GM12874 (cell line): ENCODE data around the gene ZSCAN21.

ENCODE experiments used
- CTCF ChIP-seq: IDR thresholded peaks from 2 replicates; pipeline ENCODE4 v1.5.1; 2011; ENCODE audit warnings: low read depth, mild to moderate bottlenecking, control low read depth, low read length, moderate library complexity; ENCODE audit not compliant: insufficient read depth

ZSCAN21 gene

GRCh38 chr7:100107125-100107737 is 57.7 kb downstream of the ZSCAN21 start:
- TF ChIP-seq CTCF, result no peak

GRCh38 chr7:100107890-100108289 is 58.3 kb downstream of the ZSCAN21 start:
- no peak for TF ChIP-seq CTCF

- no peak for TF ChIP-seq CTCF
Measured at GRCh38 chr7:100109521-100110163, 60.1 kb downstream of the ZSCAN21 start.

GRCh38 chr7:100111156-100111555 is 61.6 kb downstream of the ZSCAN21 start:
- no peak for TF ChIP-seq CTCF

GRCh38 chr7:100111914-100112313 is 62.3 kb downstream of the ZSCAN21 start:
- no peak for TF ChIP-seq CTCF
